Activated CD4-positive, alpha-beta memory T cell treated with anti-CD3 and anti-CD28 coated beads, Interleukin-2, amount 10 ng/mL, durations not matched to agents 7 days and 5 days (primary cell): Measurements from ENCODE around the gene SPTLC2. TPM values are rescaled to one million over a fixed set of nuclear protein-coding genes. Genes with fewer than 3 reads are reported as not detected.

ENCODE experiments used
- CTCF ChIA-PET: fragments of 350-600 bp; sonication (Branson Sonifier 250); formaldehyde crosslinking; loops from one replicate; lab custom pipeline; 2021; ENCODE audit warnings: antibody characterized with exemption, inconsistent platforms; lab: Charles Lee
- POLR2A ChIA-PET: fragments of 350-600 bp; sonication (Branson Sonifier 250); formaldehyde crosslinking; loops from one replicate; lab custom pipeline; 2021; ENCODE audit warnings: antibody characterized with exemption; lab: Charles Lee
- DNase-seq: peaks from one replicate; pipeline ENCODE4 v3.0.0-alpha.2; 2020
- H3K27ac Mint-ChIP-seq: one replicate; pipeline ENCODE4 v1.8.0; 2021; ENCODE audit warnings: mild to moderate bottlenecking, mixed read lengths
- H3K27me3 Mint-ChIP-seq: one replicate; pipeline ENCODE4 v1.8.0; 2021; ENCODE audit warnings: mixed read lengths
- H3K36me3 Mint-ChIP-seq: one replicate; pipeline ENCODE4 v1.8.0; 2021; ENCODE audit warnings: low read depth, mixed read lengths
- H3K4me1 Mint-ChIP-seq: one replicate; pipeline ENCODE4 v1.8.0; 2021; ENCODE audit warnings: mixed read lengths
- H3K4me3 Mint-ChIP-seq: one replicate; pipeline ENCODE4 v1.8.0; 2021; ENCODE audit warnings: mild to moderate bottlenecking, mixed read lengths
- H3K9me3 Mint-ChIP-seq: one replicate; pipeline ENCODE4 v1.8.0; 2021; ENCODE audit warnings: mixed read lengths
- total RNA-seq, 2 experiments: library from RNA; stranded (reverse); gene quantifications; one replicate each; pipeline ENCODE4 v1.2.3, GENCODE V29; 2021

The SPTLC2 gene
- total RNA-seq, 2 experiments from 2014 or later: 40.6 to 43.2 TPM

DNA sequence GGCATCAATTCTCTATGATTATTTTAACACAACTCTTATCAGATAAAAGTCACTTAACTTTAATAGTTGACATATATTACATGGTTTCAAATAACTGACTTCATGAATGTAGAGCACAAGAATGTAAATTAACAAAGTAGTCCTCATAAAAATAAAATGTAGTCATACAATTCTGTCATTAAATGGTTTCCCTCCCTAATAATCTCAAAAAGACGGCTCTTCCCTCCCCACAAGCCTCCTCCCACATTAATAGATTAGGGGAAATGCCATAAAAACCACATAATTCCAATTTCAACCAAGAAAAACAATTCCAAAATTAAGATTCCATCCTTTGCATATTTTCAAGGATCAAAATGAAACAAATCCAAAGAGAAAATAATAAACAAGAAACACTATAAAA, 36.7 kb downstream of the SPTLC2 start:
- ChIA-PET POLR2A (interaction anchor here (2.8 kb wide), 1 partner anchor 28 kb away, joined by 15 read pairs; no protein-coding TSS in a partner anchor), CTCF (interaction anchor here (1.1 to 1.7 kb wide), 2 partner anchors 18 to 28 kb away, joined by 3 to 4 read pairs; no protein-coding TSS in a partner anchor)
- DNase-seq: no peak
- no peaks in the 10 kb centered on the region for H3K27me3 Mint-ChIP-seq
- H3K4me3 Mint-ChIP-seq: no peak overlapping the region
- H3K27ac Mint-ChIP-seq: no peak overlapping the region
- H3K36me3 Mint-ChIP-seq: peaks cover 22% of the 10 kb centered on the region
- H3K9me3 Mint-ChIP-seq: no peaks in the 10 kb centered on the region
- H3K4me1 Mint-ChIP-seq: peaks cover 28% of the 10 kb centered on the region

DNA sequence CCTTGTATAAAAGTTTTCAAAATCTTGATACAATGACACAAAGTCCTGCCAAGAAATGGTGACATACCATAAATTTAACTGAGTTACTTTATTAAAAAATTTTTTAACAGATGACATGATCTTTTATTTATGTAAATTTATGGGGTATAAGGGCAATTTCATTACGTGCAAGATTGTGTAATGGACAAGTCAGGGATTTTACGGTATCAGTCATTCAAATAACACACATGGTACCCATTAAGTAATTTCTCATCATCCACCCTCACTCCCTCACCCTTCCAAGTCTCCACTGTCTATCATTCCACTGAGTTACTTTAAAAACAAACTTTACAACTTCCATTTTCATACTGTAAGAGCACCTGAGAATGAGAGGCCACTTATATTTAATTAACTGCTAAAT, 37.4 kb downstream of the SPTLC2 start:
- ChIA-PET POLR2A (interaction anchor here (2.8 kb wide), 1 partner anchor 29 kb away, joined by 15 read pairs; no protein-coding TSS in a partner anchor), CTCF (no interaction called here)
- peaks cover 28% of the 10 kb centered on the region for H3K4me1 Mint-ChIP-seq

DNA sequence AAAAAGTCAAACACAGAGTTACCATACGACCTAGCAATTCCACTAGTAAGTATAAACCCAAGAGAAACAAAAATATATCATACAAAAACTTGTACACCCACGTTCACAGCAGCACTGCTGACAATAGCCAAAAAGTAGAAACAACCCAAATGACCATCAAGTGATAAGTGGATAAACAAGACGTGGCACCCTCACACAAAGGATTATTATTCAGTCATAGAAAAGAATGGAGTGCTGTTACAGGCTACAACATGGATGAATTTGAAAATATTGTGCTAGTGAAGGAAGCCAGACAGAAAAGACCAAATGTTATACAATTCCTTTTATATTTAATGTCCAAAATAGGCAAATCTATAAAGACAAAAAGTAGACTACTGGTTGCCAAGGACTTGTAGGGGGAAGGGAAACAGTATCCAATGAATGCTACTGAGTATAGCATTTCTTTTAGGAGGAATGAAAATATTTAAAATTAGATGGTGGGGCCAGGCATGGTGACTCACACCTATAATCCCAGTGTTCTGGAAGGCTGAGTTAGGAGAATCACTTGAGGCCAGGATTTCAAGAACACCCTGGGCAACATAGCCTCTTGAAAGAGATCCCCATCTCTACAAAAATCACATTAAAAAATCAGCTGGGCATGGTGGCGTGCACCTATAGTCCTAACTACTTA, 41.9 kb downstream of the SPTLC2 start:
- Mint-ChIP-seq H3K4me1 (peaks cover 16% of the 10 kb centered on the region), H3K27ac (no peak overlapping the region), H3K36me3 (peaks cover 44% of the 10 kb centered on the region), H3K9me3 (no peaks in the 10 kb centered on the region), H3K27me3 (no peaks in the 10 kb centered on the region), H3K4me3 (no peak overlapping the region)
- POLR2A ChIA-PET: no interaction called here
- DNase-seq: no peak
- CTCF ChIA-PET: no interaction called here

More for the DNA sequence above, 37.4 kb downstream of the SPTLC2 start:
- no peak overlapping the region for H3K27ac Mint-ChIP-seq
- DNase-seq: no peak
- no peaks in the 10 kb centered on the region for H3K9me3 Mint-ChIP-seq
- no peak overlapping the region for H3K4me3 Mint-ChIP-seq
- H3K36me3 Mint-ChIP-seq: peaks cover 28% of the 10 kb centered on the region
- no peaks in the 10 kb centered on the region for H3K27me3 Mint-ChIP-seq

DNA sequence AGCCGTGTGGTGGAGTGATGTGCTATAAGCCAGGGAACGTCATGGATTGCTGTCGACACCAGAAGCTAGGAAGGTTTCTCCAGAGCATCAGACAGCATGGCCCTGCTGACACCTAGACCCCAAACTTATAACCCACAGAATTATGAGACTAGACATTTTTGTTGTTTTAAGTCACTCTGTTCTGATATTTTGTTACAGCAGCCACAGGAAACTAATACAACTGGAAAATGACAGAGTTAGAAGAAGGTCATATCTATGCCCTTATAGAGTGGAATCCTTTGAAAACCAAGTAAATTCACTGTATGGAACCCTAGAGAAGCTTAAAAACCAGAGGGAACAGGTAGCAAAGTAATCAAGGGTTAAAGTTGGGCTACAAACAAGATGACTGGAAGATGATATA, 42.5 kb downstream of the SPTLC2 start:
- Mint-ChIP-seq H3K9me3 (no peaks in the 10 kb centered on the region), H3K27ac (no peak overlapping the region)

DNA sequence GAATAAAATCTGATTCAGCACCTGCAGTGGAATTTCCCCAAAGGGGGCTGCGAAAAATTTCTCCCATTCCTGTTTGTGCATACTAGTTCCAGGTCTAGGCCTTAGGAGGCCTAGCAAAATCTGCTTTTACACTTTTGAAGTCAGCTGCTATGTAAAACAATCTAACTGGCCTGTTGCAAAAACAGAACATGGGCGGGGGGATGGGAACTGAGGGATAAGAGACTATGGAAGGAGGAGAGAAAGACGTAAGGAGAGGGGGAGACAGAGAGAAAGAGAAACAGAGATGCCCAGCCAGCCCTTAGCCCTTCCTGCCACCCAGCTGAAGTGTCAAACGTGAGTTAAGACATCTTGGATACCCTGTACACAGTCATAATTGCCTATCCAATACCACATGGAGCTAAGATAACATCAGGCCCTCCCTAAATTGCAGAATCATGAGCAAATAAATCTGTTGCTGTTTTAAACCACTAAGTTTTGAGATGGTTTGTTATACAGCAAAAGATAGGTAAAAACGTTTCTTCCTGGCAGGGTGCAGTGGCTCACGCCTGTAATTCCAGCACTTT, 45.6 kb downstream of the SPTLC2 start:
- POLR2A ChIA-PET: interaction anchor here (0.9 kb wide), 1 partner anchor 71 kb away, joined by 3 read pairs; no protein-coding TSS in a partner anchor
- CTCF ChIA-PET: no interaction called here
- Mint-ChIP-seq H3K27me3 (no peaks in the 10 kb centered on the region), H3K9me3 (no peaks in the 10 kb centered on the region), H3K27ac (no peak overlapping the region), H3K4me1 (peaks cover 17% of the 10 kb centered on the region), H3K36me3 (peaks cover 40% of the 10 kb centered on the region), H3K4me3 (no peak overlapping the region)
- no peak for DNase-seq

More for the DNA sequence above, 42.5 kb downstream of the SPTLC2 start:
- ChIA-PET POLR2A (no interaction called here), CTCF (no interaction called here)
- Mint-ChIP-seq H3K4me1 (peaks cover 14% of the 10 kb centered on the region), H3K27me3 (no peaks in the 10 kb centered on the region), H3K4me3 (no peak overlapping the region), H3K36me3 (peaks cover 43% of the 10 kb centered on the region)
- no peak for DNase-seq

DNA sequence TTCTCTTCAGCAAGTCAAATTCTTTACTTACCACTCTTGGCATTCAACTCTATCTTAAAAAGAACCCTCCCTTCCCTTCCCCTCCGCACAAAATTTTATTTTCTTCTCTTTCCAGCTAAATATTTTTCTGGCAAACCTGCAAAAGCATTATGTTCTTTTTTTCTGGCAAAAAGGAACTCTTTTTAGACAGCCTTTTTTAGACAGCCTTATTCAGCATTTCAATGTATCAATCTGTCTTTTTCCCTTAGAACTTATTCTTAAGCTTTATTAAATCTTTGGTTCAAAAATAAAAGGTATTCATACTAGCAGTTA, 50.5 kb downstream of the SPTLC2 start:
- Mint-ChIP-seq H3K27me3 (no peaks in the 10 kb centered on the region), H3K4me3 (no peak overlapping the region), H3K36me3 (peaks cover 34% of the 10 kb centered on the region), H3K4me1 (peaks cover 12% of the 10 kb centered on the region), H3K9me3 (no peaks in the 10 kb centered on the region), H3K27ac (no peak overlapping the region)
- CTCF ChIA-PET: interaction anchor here (0.7 kb wide), 2 partner anchors 15 to 189 kb away, joined by 3 read pairs; partner anchors contain the start of gene TMED8
- no peak for DNase-seq
- POLR2A ChIA-PET: no interaction called here

DNA sequence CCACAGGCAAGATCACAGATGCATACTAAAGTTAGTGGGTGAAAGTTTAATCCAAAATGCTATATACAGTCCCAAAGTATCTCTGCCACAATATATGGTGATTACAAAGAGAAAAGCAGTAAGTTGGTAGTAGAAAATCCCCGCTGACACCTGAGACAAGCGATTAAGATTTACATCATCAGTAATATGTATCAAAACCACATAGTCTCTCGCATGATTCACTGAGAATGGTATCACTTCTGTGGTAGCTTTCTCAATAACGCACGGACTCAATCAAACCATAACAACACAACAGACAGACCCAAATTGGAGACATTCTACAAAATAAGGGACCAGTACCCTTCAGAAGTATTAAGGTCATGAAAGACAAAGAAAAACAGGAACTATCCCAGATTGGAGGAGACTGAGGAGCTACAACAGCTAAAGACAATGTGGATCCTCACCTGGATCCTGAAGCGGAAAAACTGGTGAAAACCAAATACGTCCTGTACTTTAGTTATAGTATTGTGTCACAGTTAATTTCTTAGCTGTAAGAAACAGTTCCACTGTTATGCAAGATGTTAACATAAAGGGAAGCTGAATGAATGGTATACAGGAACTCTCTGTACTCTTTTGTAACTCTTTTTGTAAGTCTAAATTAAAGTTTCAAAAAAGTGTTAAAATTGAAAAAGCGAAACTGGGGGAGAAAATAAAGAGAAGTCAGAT, 51.0 kb downstream of the SPTLC2 start:
- no peak overlapping the region for H3K4me3 Mint-ChIP-seq
- POLR2A ChIA-PET: no interaction called here
- peaks cover 37% of the 10 kb centered on the region for H3K36me3 Mint-ChIP-seq
- H3K27me3 Mint-ChIP-seq: no peaks in the 10 kb centered on the region
- no peak for DNase-seq
- H3K4me1 Mint-ChIP-seq: peaks cover 7% of the 10 kb centered on the region
- H3K9me3 Mint-ChIP-seq: no peaks in the 10 kb centered on the region
- H3K27ac Mint-ChIP-seq: no peak overlapping the region
- CTCF ChIA-PET: interaction anchor here (0.7 kb wide), 3 partner anchors 16 to 234 kb away, joined by 3 to 5 read pairs (median 3); partner anchors contain the start of genes ADCK1 and TMED8

DNA sequence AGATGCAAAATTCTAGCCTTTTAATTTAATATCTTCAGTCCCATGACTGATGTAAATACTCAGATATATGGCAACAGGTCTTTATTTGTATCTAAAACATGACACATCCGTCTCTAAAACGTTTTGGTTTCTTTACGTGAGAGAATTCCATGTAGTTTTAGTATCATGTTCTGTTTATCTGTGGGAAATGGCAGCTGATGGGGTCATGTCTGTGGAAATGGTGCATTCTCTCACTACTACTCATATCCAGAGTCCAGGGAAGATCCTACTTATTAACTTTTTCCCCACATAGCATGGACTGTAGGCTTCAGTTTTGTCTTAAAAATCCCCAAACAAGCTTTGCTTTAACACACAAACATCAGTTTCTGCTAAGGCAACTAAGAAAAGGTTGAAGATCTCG, 53.8 kb downstream of the SPTLC2 start:
- ChIA-PET CTCF (interaction anchor here (1.0 kb wide), 1 partner anchor 18 kb away, joined by 3 read pairs; no protein-coding TSS in a partner anchor), POLR2A (no interaction called here)
- no peak for DNase-seq
- H3K36me3 Mint-ChIP-seq: peaks cover 35% of the 10 kb centered on the region
- no peaks in the 10 kb centered on the region for H3K9me3 Mint-ChIP-seq
- peaks cover 7% of the 10 kb centered on the region for H3K4me1 Mint-ChIP-seq
- no peak overlapping the region for H3K4me3 Mint-ChIP-seq
- no peaks in the 10 kb centered on the region for H3K27me3 Mint-ChIP-seq
- no peak overlapping the region for H3K27ac Mint-ChIP-seq

DNA sequence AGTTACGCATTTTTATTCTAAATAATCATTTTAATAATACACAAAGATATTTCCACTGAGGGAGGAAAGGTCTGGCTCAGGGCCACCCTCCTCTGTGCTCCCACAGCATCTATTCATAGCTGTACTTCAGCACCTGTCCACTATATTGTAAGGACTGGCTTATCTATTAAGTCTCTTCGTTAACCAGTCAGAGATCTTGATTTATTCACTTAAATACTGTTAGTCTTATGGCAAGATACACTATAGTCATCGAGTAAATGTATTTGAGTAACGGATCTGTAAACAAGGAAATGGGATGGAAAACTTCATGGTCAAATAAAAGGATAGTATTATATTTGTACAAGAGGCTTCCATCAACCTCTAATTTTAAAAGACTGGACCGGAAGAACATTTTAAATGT, 54.6 kb downstream of the SPTLC2 start:
- ChIA-PET CTCF (interaction anchor here (1.0 kb wide), 1 partner anchor 19 kb away, joined by 3 read pairs; no protein-coding TSS in a partner anchor), POLR2A (no interaction called here)

DNA sequence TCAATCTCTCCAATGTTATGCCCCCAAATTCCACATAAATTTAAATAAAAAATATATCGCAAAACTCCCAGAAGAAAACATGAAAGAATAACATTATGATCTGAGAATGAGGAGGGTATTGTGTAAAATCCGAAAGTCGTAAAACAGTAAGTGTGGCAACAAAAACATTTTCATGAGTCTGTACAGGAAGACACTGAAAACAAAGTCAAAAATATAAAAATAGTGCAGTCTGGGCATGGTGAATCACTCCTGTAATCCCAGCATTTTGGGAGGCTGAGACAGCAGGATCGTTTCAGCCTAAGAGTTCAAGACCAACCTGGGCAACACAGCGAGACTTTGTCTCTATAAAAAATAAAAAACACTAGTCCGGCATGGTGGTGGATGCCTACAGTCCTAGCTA, 57.1 kb downstream of the SPTLC2 start:
- DNase-seq: no peak
- Mint-ChIP-seq H3K4me1 (peaks cover 5% of the 10 kb centered on the region), H3K4me3 (no peak overlapping the region), H3K27ac (no peak overlapping the region), H3K27me3 (no peaks in the 10 kb centered on the region), H3K36me3 (peaks cover 48% of the 10 kb centered on the region), H3K9me3 (no peaks in the 10 kb centered on the region)
- ChIA-PET CTCF (no interaction called here), POLR2A (no interaction called here)

More for the DNA sequence above, 54.6 kb downstream of the SPTLC2 start:
- no peaks in the 10 kb centered on the region for H3K9me3 Mint-ChIP-seq
- peaks cover 33% of the 10 kb centered on the region for H3K36me3 Mint-ChIP-seq
- H3K27me3 Mint-ChIP-seq: no peaks in the 10 kb centered on the region
- peaks cover 7% of the 10 kb centered on the region for H3K4me1 Mint-ChIP-seq
- H3K27ac Mint-ChIP-seq: no peak overlapping the region
- H3K4me3 Mint-ChIP-seq: no peak overlapping the region
- no peak for DNase-seq

DNA sequence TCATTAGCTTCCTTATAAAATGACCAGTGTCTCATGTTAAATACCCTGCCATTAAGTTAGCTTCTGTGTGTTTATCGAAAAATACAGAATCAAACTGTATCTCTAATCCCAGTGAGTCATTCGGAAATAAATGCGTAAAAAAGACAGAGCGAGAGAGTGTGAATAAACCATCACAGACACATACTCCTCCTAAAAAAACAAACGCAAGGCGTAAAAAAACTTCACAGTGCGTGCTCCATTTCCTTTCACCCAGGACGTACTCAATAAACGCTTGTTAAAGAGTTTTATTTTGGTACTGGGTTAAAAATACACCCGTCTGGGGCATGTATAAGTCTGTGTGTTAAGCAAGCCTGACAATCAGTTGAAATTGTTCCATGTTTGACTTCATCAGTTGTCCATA, 59.0 kb downstream of the SPTLC2 start:
- no peak for DNase-seq
- no peak overlapping the region for H3K4me3 Mint-ChIP-seq
- H3K27me3 Mint-ChIP-seq: no peaks in the 10 kb centered on the region
- no peak overlapping the region for H3K27ac Mint-ChIP-seq
- CTCF ChIA-PET: interaction anchor here (0.6 kb wide), 1 partner anchor 146 kb away, joined by 5 read pairs; no protein-coding TSS in a partner anchor
- POLR2A ChIA-PET: no interaction called here
- peaks cover 51% of the 10 kb centered on the region for H3K36me3 Mint-ChIP-seq
- H3K4me1 Mint-ChIP-seq: peaks cover 12% of the 10 kb centered on the region
- no peaks in the 10 kb centered on the region for H3K9me3 Mint-ChIP-seq

DNA sequence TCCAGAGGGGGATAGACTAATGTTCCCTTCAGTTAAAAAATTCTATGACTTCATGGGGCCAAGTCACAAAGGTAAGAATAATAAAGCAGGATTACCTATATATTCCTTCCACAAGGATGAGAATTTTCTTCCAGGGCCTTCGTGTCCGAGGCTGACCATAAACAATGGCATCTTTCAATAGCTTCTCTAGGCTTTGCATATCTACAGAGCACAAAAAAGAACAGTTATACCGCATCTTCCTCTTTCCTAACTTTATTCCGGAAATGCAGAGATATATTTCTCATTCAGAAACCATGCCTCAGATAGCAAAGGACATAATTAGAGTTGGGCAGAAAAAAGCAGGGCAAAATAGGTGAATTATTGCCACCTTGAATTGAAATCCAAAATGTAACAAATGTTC, 59.5 kb downstream of the SPTLC2 start:
- no peak overlapping the region for H3K27ac Mint-ChIP-seq
- H3K36me3 Mint-ChIP-seq: peaks cover 51% of the 10 kb centered on the region
- H3K9me3 Mint-ChIP-seq: no peaks in the 10 kb centered on the region
- CTCF ChIA-PET: interaction anchor here (0.6 to 0.8 kb wide), 2 partner anchors 32 to 145 kb away, joined by 5 read pairs; no protein-coding TSS in a partner anchor
- no peak for DNase-seq
- no peak overlapping the region for H3K4me3 Mint-ChIP-seq
- POLR2A ChIA-PET: no interaction called here
- H3K4me1 Mint-ChIP-seq: peaks cover 12% of the 10 kb centered on the region
- H3K27me3 Mint-ChIP-seq: no peaks in the 10 kb centered on the region
